OCI-LY3 (cell line): Measurements from ENCODE around the gene HAPLN3.

Experiments used
- EZH2phosphoT487 ChIP-seq: fragments of 200-600 bp; shearing (Covaris generic); IDR thresholded peaks from 2 replicates; pipeline ENCODE4 v1.6.1; 2018; ENCODE audit warnings: antibody characterized with exemption, mixed run types, low read depth
- TF ChIP-seq, protein P1 (sequence below): fragments of 200-600, 300-600 bp; sonication (generic); IDR thresholded peaks from 2 replicates; pipeline ENCODE4 v1.5.1; 2014; ENCODE audit warnings: antibody characterized with exemption, low read length, low read depth

DNA sequence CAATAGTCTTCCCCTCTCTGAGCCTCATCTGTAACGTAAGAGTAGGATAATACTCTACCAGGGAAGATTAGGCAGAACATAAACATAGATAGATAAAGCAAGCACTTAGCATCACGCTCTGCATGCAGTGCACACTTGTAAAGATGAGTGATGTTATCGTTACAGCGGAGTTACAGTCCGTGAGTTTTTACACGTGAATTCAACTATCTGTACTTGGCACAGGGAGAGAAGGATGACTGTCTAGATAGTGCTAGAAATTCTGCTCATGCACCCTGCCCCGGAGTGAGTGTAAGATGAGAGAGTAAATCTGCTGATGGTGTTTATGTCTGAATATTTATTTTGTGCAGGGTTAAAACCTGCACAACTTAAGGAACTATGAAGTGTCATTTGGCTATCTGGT, 35.8 kb downstream of the HAPLN3 start:
- TF ChIP-seq, protein P1, sequence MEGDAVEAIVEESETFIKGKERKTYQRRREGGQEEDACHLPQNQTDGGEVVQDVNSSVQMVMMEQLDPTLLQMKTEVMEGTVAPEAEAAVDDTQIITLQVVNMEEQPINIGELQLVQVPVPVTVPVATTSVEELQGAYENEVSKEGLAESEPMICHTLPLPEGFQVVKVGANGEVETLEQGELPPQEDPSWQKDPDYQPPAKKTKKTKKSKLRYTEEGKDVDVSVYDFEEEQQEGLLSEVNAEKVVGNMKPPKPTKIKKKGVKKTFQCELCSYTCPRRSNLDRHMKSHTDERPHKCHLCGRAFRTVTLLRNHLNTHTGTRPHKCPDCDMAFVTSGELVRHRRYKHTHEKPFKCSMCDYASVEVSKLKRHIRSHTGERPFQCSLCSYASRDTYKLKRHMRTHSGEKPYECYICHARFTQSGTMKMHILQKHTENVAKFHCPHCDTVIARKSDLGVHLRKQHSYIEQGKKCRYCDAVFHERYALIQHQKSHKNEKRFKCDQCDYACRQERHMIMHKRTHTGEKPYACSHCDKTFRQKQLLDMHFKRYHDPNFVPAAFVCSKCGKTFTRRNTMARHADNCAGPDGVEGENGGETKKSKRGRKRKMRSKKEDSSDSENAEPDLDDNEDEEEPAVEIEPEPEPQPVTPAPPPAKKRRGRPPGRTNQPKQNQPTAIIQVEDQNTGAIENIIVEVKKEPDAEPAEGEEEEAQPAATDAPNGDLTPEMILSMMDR: no peak
- TF ChIP-seq EZH2phosphoT487: no peak
